IPS-20b (cell line): ENCODE results near the gene RAB21.

ENCODE experiments used
- H3K27ac ChIP-seq: one replicate; pipeline ENCODE4 v1.5.1; 2013; ENCODE audit warnings: low read length
- H3K27me3 ChIP-seq: 2 replicates; pipeline ENCODE4 v1.6.1; 2013; ENCODE audit warnings: mild to moderate bottlenecking, low read length, inconsistent platforms; ENCODE audit not compliant: insufficient read depth
- H3K36me3 ChIP-seq: 2 replicates; pipeline ENCODE4 v1.6.1; 2013; ENCODE audit warnings: low read depth, mild to moderate bottlenecking, inconsistent platforms, low read length, moderate library complexity; ENCODE audit not compliant: insufficient read depth
- H3K4me1 ChIP-seq: 2 replicates; pipeline ENCODE4 v1.6.1; 2013; ENCODE audit warnings: mild to moderate bottlenecking, control low read depth, inconsistent platforms, low read length, moderate library complexity; ENCODE audit not compliant: insufficient read depth
- H3K4me3 ChIP-seq: 2 replicates; pipeline ENCODE4 v1.5.1; 2013; ENCODE audit warnings: mild to moderate bottlenecking, low read length, inconsistent platforms
- H3K9ac ChIP-seq: 2 replicates; pipeline ENCODE4 v1.6.1; 2013; ENCODE audit warnings: low read depth, mild to moderate bottlenecking, inconsistent platforms, low read length, moderate library complexity
- H3K9me3 ChIP-seq: 2 replicates; pipeline ENCODE4 v1.6.1; 2013; ENCODE audit warnings: mild to moderate bottlenecking, low read depth, low read length, inconsistent platforms; ENCODE audit not compliant: insufficient read depth

Gene RAB21, protein sequence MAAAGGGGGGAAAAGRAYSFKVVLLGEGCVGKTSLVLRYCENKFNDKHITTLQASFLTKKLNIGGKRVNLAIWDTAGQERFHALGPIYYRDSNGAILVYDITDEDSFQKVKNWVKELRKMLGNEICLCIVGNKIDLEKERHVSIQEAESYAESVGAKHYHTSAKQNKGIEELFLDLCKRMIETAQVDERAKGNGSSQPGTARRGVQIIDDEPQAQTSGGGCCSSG

DNA sequence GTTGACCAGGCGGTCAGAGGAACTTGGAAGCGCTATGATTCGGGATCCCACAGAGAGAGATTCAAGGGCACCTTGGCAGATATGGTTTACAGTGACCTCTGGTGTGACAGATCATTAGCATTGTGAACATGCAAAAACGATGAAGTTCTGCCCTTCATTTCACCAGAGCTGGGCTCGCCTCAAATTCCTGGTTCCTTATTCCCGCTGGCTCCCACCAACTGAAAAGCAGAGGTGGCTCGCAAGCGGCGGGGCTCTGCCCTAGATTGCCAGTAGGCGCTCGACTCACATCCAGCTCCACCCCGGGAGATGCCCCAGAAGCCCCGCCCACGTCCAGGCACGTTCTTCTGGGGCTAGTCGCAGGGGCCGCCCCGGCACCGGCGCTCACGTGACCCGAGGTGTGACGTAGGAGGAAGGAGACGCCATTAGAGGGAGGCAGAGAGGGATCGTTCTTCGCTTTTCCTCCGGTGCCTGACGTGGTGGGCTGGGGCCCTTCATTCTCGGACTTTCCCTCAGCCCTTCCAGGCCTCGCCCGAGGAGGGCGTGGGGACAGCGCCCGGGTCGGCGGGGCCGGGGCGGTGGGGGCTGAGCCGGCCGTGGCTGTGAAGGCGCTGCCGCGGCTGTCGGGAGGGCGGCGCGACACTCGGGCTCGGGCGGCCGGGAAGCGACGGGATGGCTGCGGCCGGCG lies at the start of gene RAB21:
RAB21 (plus strand) TSS at position 403 of the 685 bp plus-strand sequence; CDS start at position 670, 267 bp downstream.
- Histone ChIP-seq H3K27ac (no peak within 1 kb of the TSS), H3K9ac (peak within 1 kb of the TSS; percentile 91), H3K27me3 (no peaks in the 10 kb centered on the region), H3K36me3 (peaks cover 9% of the 10 kb centered on the region), H3K4me3 (peak within 1 kb of the TSS; percentile 92), H3K4me1 (peaks cover 5% of the 10 kb centered on the region; the same call in 1 of the 2 replicates), H3K9me3 (no peaks in the 10 kb centered on the region)

GRCh38 chr12:71704920-71705319 lies 49.7 kb upstream of the RAB21 start:
- 0 out of 2 replicates have a peak, but pooled peaks cover 9% of the 10 kb centered on the region for H3K36me3 ChIP-seq
- H3K9ac ChIP-seq = no peak overlapping the region
- no peaks in the 10 kb centered on the region for H3K9me3 ChIP-seq
- H3K4me3 ChIP-seq = no peak overlapping the region
- H3K4me1 ChIP-seq = peaks cover 14% of the 10 kb centered on the region
- H3K27ac ChIP-seq = no peak overlapping the region
- H3K27me3 ChIP-seq = no peaks in the 10 kb centered on the region

DNA sequence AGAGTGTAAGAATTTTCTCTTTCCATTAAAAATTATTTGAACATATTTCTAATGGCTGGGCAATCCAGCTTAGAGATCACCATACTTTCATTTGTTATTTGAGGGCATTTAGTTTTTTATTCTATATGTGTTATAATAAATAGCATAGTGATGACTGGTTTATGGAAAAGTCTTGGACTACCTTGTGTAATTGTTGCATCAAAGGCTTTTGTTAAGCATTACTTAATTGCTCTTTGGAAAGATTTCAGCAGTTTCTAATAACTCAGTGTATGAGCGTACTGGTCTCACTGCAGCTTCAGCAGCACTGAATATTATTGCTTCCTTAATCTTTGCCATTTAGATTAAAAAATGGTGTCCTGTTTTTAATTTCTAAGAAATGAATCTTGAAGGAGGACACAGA lies 46.0 kb upstream of the RAB21 start:
- Histone ChIP-seq H3K4me1 (peaks cover 16% of the 10 kb centered on the region), H3K4me3 (no peak overlapping the region), H3K9ac (no peak overlapping the region), H3K27me3 (no peaks in the 10 kb centered on the region), H3K27ac (no peak overlapping the region), H3K36me3 (no peaks in the 10 kb centered on the region), H3K9me3 (peaks cover 2% of the 10 kb centered on the region; the same call in 1 of the 2 replicates)

GRCh38 chr12:71710276-71711125 lies 44.2 kb upstream of the RAB21 start:
- H3K27me3 ChIP-seq = no peaks in the 10 kb centered on the region

GRCh38 chr12:71718611-71719010 lies 36.1 kb upstream of the RAB21 start:
- Histone ChIP-seq H3K27me3 (no peaks in the 10 kb centered on the region), H3K27ac (no peak overlapping the region), H3K36me3 (no peaks in the 10 kb centered on the region), H3K4me3 (no peak overlapping the region), H3K4me1 (no peaks in the 10 kb centered on the region), H3K9ac (no peak overlapping the region), H3K9me3 (peaks cover 7% of the 10 kb centered on the region; the same call in 1 of the 2 replicates)

More at GRCh38 chr12:71710276-71711125, 44.2 kb upstream of the RAB21 start:
- H3K36me3 ChIP-seq = no peaks in the 10 kb centered on the region
- peaks cover 16% of the 10 kb centered on the region for H3K4me1 ChIP-seq
- no peak overlapping the region for H3K27ac ChIP-seq
- no peak overlapping the region for H3K9ac ChIP-seq
- H3K4me3 ChIP-seq = no peak overlapping the region
- H3K9me3 ChIP-seq = peaks cover 9% of the 10 kb centered on the region; the same call in 1 of the 2 replicates

DNA sequence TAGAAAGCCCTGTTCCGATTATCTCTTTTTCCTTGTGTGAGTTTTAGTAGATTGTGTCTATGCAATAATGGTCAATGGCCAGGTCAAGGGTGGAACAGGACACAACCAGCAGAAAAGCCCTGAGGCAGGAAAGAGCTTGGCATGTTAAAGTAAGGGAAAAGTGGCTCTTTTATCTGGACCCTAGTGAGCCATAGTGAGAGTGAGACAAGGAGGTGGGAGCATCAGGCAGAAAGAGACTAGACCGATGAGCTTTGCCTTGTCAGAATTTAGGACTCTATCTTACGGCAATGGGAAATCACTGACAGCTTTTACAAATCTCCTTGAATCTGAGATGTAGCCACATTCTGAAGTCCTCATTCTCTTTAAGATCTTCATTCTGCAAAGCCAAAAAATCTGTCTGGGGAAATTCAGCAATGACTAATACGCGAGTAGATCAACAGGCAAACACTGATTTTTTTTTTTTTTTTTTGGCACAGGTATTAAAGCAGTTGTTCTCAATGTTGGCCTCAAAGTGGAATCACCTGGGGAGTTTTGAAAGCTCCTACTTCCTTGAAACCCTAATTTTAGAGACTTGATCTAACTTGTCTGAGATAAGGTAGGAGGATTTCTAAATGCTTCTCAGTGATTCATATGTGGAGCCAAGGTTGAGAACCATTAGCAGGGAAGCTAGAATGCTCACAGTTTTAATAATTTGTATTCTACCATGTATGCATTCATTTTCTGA lies 34.9 kb upstream of the RAB21 start:
- Histone ChIP-seq H3K36me3 (no peaks in the 10 kb centered on the region), H3K9me3 (no peaks in the 10 kb centered on the region), H3K27me3 (no peaks in the 10 kb centered on the region), H3K9ac (no peak overlapping the region), H3K4me1 (no peaks in the 10 kb centered on the region), H3K4me3 (no peak overlapping the region), H3K27ac (no peak overlapping the region)

GRCh38 chr12:71721783-71722505 lies 32.7 kb upstream of the RAB21 start:
- H3K36me3 ChIP-seq = no peaks in the 10 kb centered on the region
- H3K9me3 ChIP-seq = no peaks in the 10 kb centered on the region
- no peak overlapping the region for H3K9ac ChIP-seq
- no peak overlapping the region for H3K27ac ChIP-seq
- H3K4me1 ChIP-seq = no peaks in the 10 kb centered on the region
- H3K27me3 ChIP-seq = no peaks in the 10 kb centered on the region
- H3K4me3 ChIP-seq = no peak overlapping the region

- H3K36me3 ChIP-seq = no peaks in the 10 kb centered on the region
- H3K4me3 ChIP-seq = no peak overlapping the region
- H3K9me3 ChIP-seq = no peaks in the 10 kb centered on the region
- no peak overlapping the region for H3K9ac ChIP-seq
- H3K27me3 ChIP-seq = no peaks in the 10 kb centered on the region
- H3K4me1 ChIP-seq = no peaks in the 10 kb centered on the region
- no peak overlapping the region for H3K27ac ChIP-seq
Measured at GRCh38 chr12:71725011-71725410, 29.7 kb upstream of the RAB21 start.

- Histone ChIP-seq H3K27me3 (no peaks in the 10 kb centered on the region), H3K27ac (no peak overlapping the region), H3K4me3 (no peak overlapping the region), H3K9me3 (no peaks in the 10 kb centered on the region), H3K36me3 (no peaks in the 10 kb centered on the region), H3K9ac (no peak overlapping the region), H3K4me1 (no peaks in the 10 kb centered on the region)
Measured at GRCh38 chr12:71726548-71726947, 28.1 kb upstream of the RAB21 start.

DNA sequence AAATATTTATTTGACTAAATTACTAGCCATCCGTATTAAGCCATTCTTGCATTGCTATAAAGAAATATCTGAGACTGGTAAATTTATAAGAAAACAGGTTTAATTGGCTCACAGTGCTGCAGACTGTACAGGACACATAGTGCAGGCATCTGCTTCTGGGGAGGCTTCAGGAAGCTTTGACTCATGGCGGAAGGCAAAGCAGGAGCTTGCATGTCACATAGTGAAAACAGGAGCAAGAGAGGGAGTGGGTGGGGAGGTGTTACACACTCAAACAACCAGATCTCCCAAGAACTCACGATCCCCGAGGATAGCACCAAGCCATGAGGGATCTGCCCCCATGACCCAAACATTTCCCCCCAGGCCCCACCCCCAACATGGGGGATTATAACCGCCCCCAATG lies 26.7 kb upstream of the RAB21 start:
- H3K4me3 ChIP-seq = no peak overlapping the region
- no peaks in the 10 kb centered on the region for H3K27me3 ChIP-seq
- no peaks in the 10 kb centered on the region for H3K9me3 ChIP-seq
- H3K36me3 ChIP-seq = no peaks in the 10 kb centered on the region
- H3K9ac ChIP-seq = no peak overlapping the region
- no peaks in the 10 kb centered on the region for H3K4me1 ChIP-seq
- H3K27ac ChIP-seq = no peak overlapping the region

DNA sequence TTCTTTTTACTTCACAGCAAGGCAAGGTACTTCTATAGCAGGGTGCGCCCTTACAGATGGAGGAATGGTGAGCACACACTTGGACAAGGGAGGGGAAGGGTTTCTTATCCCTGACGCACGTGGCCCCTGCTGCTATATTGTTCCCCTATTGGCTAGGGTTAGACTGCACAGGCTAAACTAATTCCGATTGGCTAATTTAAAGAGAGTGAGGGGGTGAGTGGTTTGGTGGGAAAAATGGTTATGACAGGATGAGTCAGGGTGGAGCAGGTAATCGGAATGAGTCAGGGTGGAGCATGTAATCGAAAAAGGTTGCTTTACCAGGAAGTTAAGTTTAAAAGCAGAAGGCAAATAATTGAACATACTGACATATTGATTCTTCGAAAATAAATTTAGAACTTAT lies 23.7 kb upstream of the RAB21 start:
- no peak overlapping the region for H3K27ac ChIP-seq
- no peaks in the 10 kb centered on the region for H3K27me3 ChIP-seq
- no peak overlapping the region for H3K4me3 ChIP-seq
- H3K36me3 ChIP-seq = no peaks in the 10 kb centered on the region
- no peaks in the 10 kb centered on the region for H3K9me3 ChIP-seq
- H3K4me1 ChIP-seq = no peaks in the 10 kb centered on the region
- H3K9ac ChIP-seq = no peak overlapping the region
